Measurements from ENCODE around the gene TGIF2.

TGIF2 gene

GRCh38 chr20:36542516-36543183 lies 30.7 kb upstream of the TGIF2 start:
- peak overlapping the region; percentile 77 for H3K4me3 ChIP-seq (ENCODE audit: low read length)
- no peak for DNase-seq (ENCODE audit: low read depth)
- TF ChIP-seq CTCF (conservative IDR thresholded peaks at IDR 0.05; ENCODE audit: low read depth, low read length), result no peak

GRCh38 chr20:36543184-36544133 lies 29.9 kb upstream of the TGIF2 start:
- DNase-seq (ENCODE audit: low read depth), result no peak
- TF ChIP-seq CTCF (conservative IDR thresholded peaks at IDR 0.05; ENCODE audit: low read depth, low read length), result no peak
- H3K4me3 ChIP-seq (ENCODE audit: low read length), result peak overlapping the region; percentile 77

GRCh38 chr20:36544134-36545018 lies 29.0 kb upstream of the TGIF2 start:
- DNase-seq (ENCODE audit: low read depth), result peak; percentile 86
- no peak for TF ChIP-seq CTCF (conservative IDR thresholded peaks at IDR 0.05; ENCODE audit: low read depth, low read length)
- H3K4me3 ChIP-seq (ENCODE audit: low read length), result peak overlapping the region; percentile 77

GRCh38 chr20:36546111-36546736 lies 27.2 kb upstream of the TGIF2 start:
- DNase-seq (ENCODE audit: low read depth), result no peak
- no peak for TF ChIP-seq CTCF (conservative IDR thresholded peaks at IDR 0.05; ENCODE audit: low read depth, low read length)
- no peak overlapping the region for H3K4me3 ChIP-seq (ENCODE audit: low read length)

- no peak for TF ChIP-seq CTCF (conservative IDR thresholded peaks at IDR 0.05; ENCODE audit: low read depth, low read length)
- no peak for DNase-seq (ENCODE audit: low read depth)
- no peak overlapping the region for H3K4me3 ChIP-seq (ENCODE audit: low read length)
Observed at GRCh38 chr20:36547186-36548005, 26.0 kb upstream of the TGIF2 start.

- DNase-seq (ENCODE audit: low read depth), result no peak
- H3K4me3 ChIP-seq (ENCODE audit: low read length), result no peak overlapping the region
Observed at GRCh38 chr20:36548006-36548315, 25.4 kb upstream of the TGIF2 start.

More at GRCh38 chr20:36548006-36548315, 25.4 kb upstream of the TGIF2 start:
- TF ChIP-seq CTCF (conservative IDR thresholded peaks at IDR 0.05; ENCODE audit: low read depth, low read length), result peak; percentile 39

Data from retinal pigment epithelial cell (primary cell).